IMR-90 (cell line): ENCODE measurements around the gene MEN1. TPM values are rescaled to one million over a fixed set of nuclear protein-coding genes. Genes with fewer than 3 reads are reported as not detected.

ENCODE experiments used
- ATAC-seq: fragments of 200-7000 bp; cut with Tn5 transposase; 2 replicates; pipeline ENCODE4 v1.9.1; 2020; ENCODE audit warnings: low read depth, mild to moderate bottlenecking, moderate library complexity
- BruUV-seq: library from RNA; stranded (reverse); fragments of 400-500 nt; replicated peaks from 2 replicates; lab custom pipeline; 2021; lab: Mats Ljungman, UMichigan
- CTCF ChIA-PET: fragments of 300-600 bp; formaldehyde crosslinking; extraction: SDS; loops from one replicate; lab custom pipeline; 2021; ENCODE audit warnings: antibody characterized with exemption; lab: Yijun Ruan, JAX
- POLR2A ChIA-PET: fragments of 300-600 bp; sonication (Branson Sonifier 250); formaldehyde crosslinking; loops from one replicate; lab custom pipeline; 2022; ENCODE audit warnings: antibody characterized with exemption; ENCODE audit not compliant: unreplicated experiment; lab: Charles Lee
- DNase-seq: peaks from one replicate; pipeline ENCODE4 v3.0.0; 2013
- H2AFZ ChIP-seq: replicated peaks from 2 replicates; pipeline ENCODE3; 2013; ENCODE audit warnings: low read length, mild to moderate bottlenecking; ENCODE audit not compliant: poor library complexity
- H2AK5ac ChIP-seq: 2 replicates; pipeline ENCODE4 v1.6.1; 2013; ENCODE audit warnings: low read depth, low read length, inconsistent platforms
- H2AK9ac ChIP-seq: replicated peaks from 2 replicates; pipeline ENCODE3; 2013; ENCODE audit warnings: mild to moderate bottlenecking, low read depth, low read length, moderate library complexity; ENCODE audit not compliant: poor library complexity
- H2BK120ac ChIP-seq: 2 replicates; pipeline ENCODE4 v1.6.1; 2013; ENCODE audit warnings: low read depth, low read length, inconsistent platforms
- H2BK15ac ChIP-seq: 3 replicates; pipeline ENCODE4 v1.6.1; 2013; ENCODE audit warnings: low read depth, low read length, inconsistent platforms
- H2BK20ac ChIP-seq: 2 replicates; pipeline ENCODE4 v1.6.1; 2013; ENCODE audit warnings: low read depth, mild to moderate bottlenecking, inconsistent platforms, low read length, moderate library complexity
- H2BK5ac ChIP-seq: 2 replicates; pipeline ENCODE4 v1.6.1; 2013; ENCODE audit warnings: mild to moderate bottlenecking, low read depth, low read length, inconsistent platforms; ENCODE audit not compliant: poor library complexity, severe bottlenecking
- H3K14ac ChIP-seq: replicated peaks from 2 replicates; pipeline ENCODE4 v1.6.1; 2013; ENCODE audit warnings: low read depth, low read length, inconsistent platforms
- H3K18ac ChIP-seq: 2 replicates; pipeline ENCODE4 v1.6.1; 2013; ENCODE audit warnings: low read depth, low read length, control low read depth
- H3K23ac ChIP-seq: 2 replicates; pipeline ENCODE4 v1.6.1; 2013; ENCODE audit warnings: low read depth, low read length, inconsistent platforms
- H3K27ac ChIP-seq: 2 replicates; pipeline ENCODE4 v1.5.1; 2013; ENCODE audit warnings: mild to moderate bottlenecking, control low read depth, low read length; ENCODE audit not compliant: insufficient read depth
- H3K27me3 ChIP-seq: 2 replicates; pipeline ENCODE4 v1.6.1; 2013; ENCODE audit warnings: low read length; ENCODE audit not compliant: control insufficient read depth, insufficient read depth
- H3K36me3 ChIP-seq: 2 replicates; pipeline ENCODE4 v1.6.1; 2013; ENCODE audit warnings: low read length, mixed read lengths; ENCODE audit not compliant: control insufficient read depth, insufficient read depth
- H3K4ac ChIP-seq: 2 replicates; pipeline ENCODE4 v1.6.1; 2013; ENCODE audit warnings: low read depth, low read length, inconsistent platforms
- H3K4me1 ChIP-seq: 2 replicates; pipeline ENCODE4 v1.6.1; 2013; ENCODE audit warnings: low read length, mixed read lengths; ENCODE audit not compliant: control insufficient read depth, insufficient read depth
- H3K4me2 ChIP-seq: 2 replicates; pipeline ENCODE4 v1.6.1; 2013; ENCODE audit warnings: low read depth, mild to moderate bottlenecking, control low read depth, low read length, moderate library complexity
- H3K4me3 ChIP-seq: 2 replicates; pipeline ENCODE4 v1.5.1; 2013; ENCODE audit warnings: low read depth, mild to moderate bottlenecking, control low read depth, low read length, moderate library complexity; ENCODE audit not compliant: insufficient read depth
- H3K56ac ChIP-seq: 2 replicates; pipeline ENCODE4 v1.6.1; 2013; ENCODE audit warnings: low read length, inconsistent platforms; ENCODE audit not compliant: insufficient read depth; ENCODE audit errors: extremely low read depth
- H3K79me1 ChIP-seq, 2 experiments: 2 replicates each; pipeline ENCODE4 v1.6.1; 2013; ENCODE audit warnings: low read length in 2 of 2, inconsistent platforms in 1 of 2, low read depth in 1 of 2
- H3K9ac ChIP-seq: 2 replicates; pipeline ENCODE4 v1.6.1; 2013; ENCODE audit warnings: low read depth, low read length, control low read depth
- H3K9me1 ChIP-seq: 2 replicates; pipeline ENCODE4 v1.6.1; 2013; ENCODE audit warnings: low read length, inconsistent platforms; ENCODE audit not compliant: insufficient read depth
- H3K9me3 ChIP-seq: 2 replicates; pipeline ENCODE4 v1.6.1; 2013; ENCODE audit warnings: low read length; ENCODE audit not compliant: control insufficient read depth, insufficient read depth
- H4K20me1 ChIP-seq: 2 replicates; pipeline ENCODE4 v1.6.1; 2013; ENCODE audit warnings: low read length, inconsistent platforms; ENCODE audit not compliant: insufficient read depth
- H4K5ac ChIP-seq: 2 replicates; pipeline ENCODE4 v1.6.1; 2013; ENCODE audit warnings: mild to moderate bottlenecking, low read depth, low read length, control low read depth
- H4K8ac ChIP-seq, 2 experiments: 2 replicates each; pipeline ENCODE4 v1.6.1; 2013; ENCODE audit warnings: low read depth in 2 of 2, low read length in 2 of 2, control low read depth in 1 of 2, inconsistent platforms in 1 of 2
- H4K91ac ChIP-seq: 2 replicates; pipeline ENCODE4 v1.6.1; 2013; ENCODE audit warnings: low read depth, low read length, inconsistent platforms; ENCODE audit not compliant: insufficient read depth
- MAFK ChIP-seq: IDR thresholded peaks from 2 replicates; pipeline ENCODE4 v1.6.1; 2012; ENCODE audit warnings: low read depth, low read length, improper control_type of control experiment
- RAD21 ChIP-seq: IDR thresholded peaks from 2 replicates; pipeline ENCODE4 v1.6.1; 2012; ENCODE audit warnings: low read length, improper control_type of control experiment
- RCOR1 ChIP-seq: IDR thresholded peaks from 2 replicates; pipeline ENCODE4 v1.6.1; 2012; ENCODE audit warnings: mild to moderate bottlenecking, low read length, improper control_type of control experiment; ENCODE audit not compliant: insufficient replicate concordance
- RFX5 ChIP-seq: IDR thresholded peaks from 2 replicates; pipeline ENCODE4 v1.8.0; 2012; ENCODE audit warnings: low read depth, mild to moderate bottlenecking, low read length, moderate library complexity
- WGBS, 2 experiments: methylation state at CpG; one replicate each; pipeline versions ENCODE4 v1.1.5 to v1.1.7; 2013; ENCODE audit warnings: missing lambda C conversion rate in 2 of 2; ENCODE audit not compliant: insufficient read length in 1 of 2; ENCODE audit errors: extremely low coverage in 2 of 2; 5-methylcytosine and 5-hydroxymethylcytosine counted together
- dilution Hi-C: fragments of 300-500 bp; cut with HindIII; formaldehyde crosslinking; loops from one replicate; pipeline ENCODE4 v1.14.3; 2018; ENCODE audit warnings: low sequenced_read_pairs; ENCODE audit not compliant: unreplicated experiment
- in situ Hi-C: fragments of 300-500 bp; cut with MboI; formaldehyde crosslinking; loops from 3 replicates; pipeline ENCODE4 v1.14.3; 2019; ENCODE audit warnings: low sequenced_read_pairs, inconsistent platforms, mixed read lengths
- intact Hi-C: fragments of 100-400 bp; cut with micrococcal nuclease; formaldehyde crosslinking; loops from 2 replicates; pipeline ENCODE4 v1.10.0; 2022
- polyA plus RNA-seq, 3 experiments: library from polyadenylated mRNA; depleted of rRNA; stranded (reverse); fragments of >200 nt; gene quantifications; 2 replicates each; pipeline ENCODE4 v1.2.3, GENCODE V29; 2012; ENCODE audit warnings: low replicate concordance in 1 of 3
- total RNA-seq: library from RNA; depleted of rRNA; stranded (reverse); fragments of >200 nt; gene quantifications from 2 replicates; pipeline ENCODE4 v1.2.3, GENCODE V29; 2012
- TF ChIP-seq, protein P1 (sequence below): fragments of 150-350 bp; IDR thresholded peaks from 2 replicates; pipeline ENCODE4 v1.6.1; 2017; ENCODE audit warnings: mild to moderate bottlenecking, antibody characterized with exemption, low read length, low read depth
- TF ChIP-seq, protein P2 (sequence below): conservative IDR thresholded peaks from 2 replicates; pipeline ENCODE4 v1.5.1; 2012; ENCODE audit warnings: mild to moderate bottlenecking, low read depth, low read length, improper control_type of control experiment
- TF ChIP-seq, protein P3 (sequence below): fragments of 150-350 bp; IDR thresholded peaks from 2 replicates; pipeline ENCODE4 v1.6.1; 2016; ENCODE audit warnings: low read depth, mild to moderate bottlenecking, low read length, moderate library complexity, borderline replicate concordance

The MEN1 gene
- total and polyA plus RNA-seq, 2 of the 4 experiments (the other 2 are of a cell fraction) = 8.8 to 35.7 TPM

DNA sequence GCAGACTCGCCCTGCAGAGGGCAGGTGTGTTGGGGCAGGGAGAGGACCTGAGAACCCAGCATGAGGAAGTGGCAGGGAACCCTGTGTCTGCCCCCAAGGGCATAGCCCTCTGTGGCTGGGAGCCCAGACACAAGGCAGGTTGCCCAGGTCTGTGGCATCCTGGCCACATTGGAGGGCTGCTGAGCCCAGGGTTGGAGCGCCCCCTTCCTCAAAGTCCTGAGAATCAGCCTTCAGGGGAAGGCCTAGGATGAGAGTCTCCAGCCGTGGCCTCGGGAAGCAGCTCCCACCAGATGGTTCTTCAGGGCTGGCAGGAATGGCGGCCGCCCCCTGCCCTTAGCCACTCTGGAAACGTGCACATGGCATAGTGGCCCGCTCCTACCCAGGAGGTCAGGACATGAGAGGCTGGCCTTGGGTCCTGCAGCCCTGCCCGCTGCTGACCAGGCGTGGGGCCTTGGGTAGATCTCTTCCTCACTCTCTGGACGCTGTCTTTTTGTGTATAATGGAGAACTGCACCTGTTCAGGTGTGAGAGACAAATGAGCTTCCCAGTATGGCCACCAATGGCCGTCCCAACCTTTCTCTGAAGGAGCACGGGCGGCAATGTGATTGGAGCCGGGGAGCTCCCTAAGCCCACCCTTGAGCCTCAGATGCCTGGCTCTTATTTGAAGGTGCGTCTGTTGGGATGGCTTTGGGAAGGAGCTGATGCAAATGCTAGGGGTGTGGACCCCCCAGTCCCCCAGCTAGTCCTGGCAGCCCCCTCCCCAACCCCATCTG is 38.7 kb upstream of the MEN1 start:
- H2AK5ac ChIP-seq = peak overlapping the region; percentile 48
- no peaks in the 10 kb centered on the region for H3K9me3 ChIP-seq
- no peak overlapping the region for H2BK5ac ChIP-seq
- H3K79me1 ChIP-seq = peaks cover 8 to 45% of the 10 kb centered on the region in 2 experiments; a peak in 3 of 4 replicates
- H3K18ac ChIP-seq = no peak overlapping the region
- POLR2A ChIA-PET = interaction anchor here (1.6 kb wide), 1 partner anchor 29 kb away, joined by 6 read pairs; no protein-coding TSS in a partner anchor
- no peak overlapping the region for H3K56ac ChIP-seq
- no peaks in the 10 kb centered on the region for H4K20me1 ChIP-seq
- H3K9me1 ChIP-seq = peaks cover 3% of the 10 kb centered on the region; the same call in 1 of the 2 replicates
- H3K27me3 ChIP-seq = no peaks in the 10 kb centered on the region
- CTCF ChIA-PET = interaction anchor here (0.6 to 3.3 kb wide), 6 partner anchors 20 to 63 kb away, joined by 3 to 15 read pairs (median 4); no protein-coding TSS in a partner anchor
- H4K91ac ChIP-seq = no peak overlapping the region
- H3K4me3 ChIP-seq = no peak overlapping the region
- H3K14ac ChIP-seq = no peak overlapping the region
- no peak overlapping the region for H3K23ac ChIP-seq
- no peak overlapping the region for H2BK120ac ChIP-seq
- no peak overlapping the region for H2AK9ac ChIP-seq
- no peak overlapping the region for H4K5ac ChIP-seq
- no peak overlapping the region for H2AFZ ChIP-seq
- TF ChIP-seq, protein P1, sequence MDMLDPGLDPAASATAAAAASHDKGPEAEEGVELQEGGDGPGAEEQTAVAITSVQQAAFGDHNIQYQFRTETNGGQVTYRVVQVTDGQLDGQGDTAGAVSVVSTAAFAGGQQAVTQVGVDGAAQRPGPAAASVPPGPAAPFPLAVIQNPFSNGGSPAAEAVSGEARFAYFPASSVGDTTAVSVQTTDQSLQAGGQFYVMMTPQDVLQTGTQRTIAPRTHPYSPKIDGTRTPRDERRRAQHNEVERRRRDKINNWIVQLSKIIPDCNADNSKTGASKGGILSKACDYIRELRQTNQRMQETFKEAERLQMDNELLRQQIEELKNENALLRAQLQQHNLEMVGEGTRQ = no peak
- TF ChIP-seq RAD21 = no peak
- TF ChIP-seq, protein P2, sequence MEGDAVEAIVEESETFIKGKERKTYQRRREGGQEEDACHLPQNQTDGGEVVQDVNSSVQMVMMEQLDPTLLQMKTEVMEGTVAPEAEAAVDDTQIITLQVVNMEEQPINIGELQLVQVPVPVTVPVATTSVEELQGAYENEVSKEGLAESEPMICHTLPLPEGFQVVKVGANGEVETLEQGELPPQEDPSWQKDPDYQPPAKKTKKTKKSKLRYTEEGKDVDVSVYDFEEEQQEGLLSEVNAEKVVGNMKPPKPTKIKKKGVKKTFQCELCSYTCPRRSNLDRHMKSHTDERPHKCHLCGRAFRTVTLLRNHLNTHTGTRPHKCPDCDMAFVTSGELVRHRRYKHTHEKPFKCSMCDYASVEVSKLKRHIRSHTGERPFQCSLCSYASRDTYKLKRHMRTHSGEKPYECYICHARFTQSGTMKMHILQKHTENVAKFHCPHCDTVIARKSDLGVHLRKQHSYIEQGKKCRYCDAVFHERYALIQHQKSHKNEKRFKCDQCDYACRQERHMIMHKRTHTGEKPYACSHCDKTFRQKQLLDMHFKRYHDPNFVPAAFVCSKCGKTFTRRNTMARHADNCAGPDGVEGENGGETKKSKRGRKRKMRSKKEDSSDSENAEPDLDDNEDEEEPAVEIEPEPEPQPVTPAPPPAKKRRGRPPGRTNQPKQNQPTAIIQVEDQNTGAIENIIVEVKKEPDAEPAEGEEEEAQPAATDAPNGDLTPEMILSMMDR = no peak
- no peak for TF ChIP-seq RCOR1
- TF ChIP-seq, protein P3, sequence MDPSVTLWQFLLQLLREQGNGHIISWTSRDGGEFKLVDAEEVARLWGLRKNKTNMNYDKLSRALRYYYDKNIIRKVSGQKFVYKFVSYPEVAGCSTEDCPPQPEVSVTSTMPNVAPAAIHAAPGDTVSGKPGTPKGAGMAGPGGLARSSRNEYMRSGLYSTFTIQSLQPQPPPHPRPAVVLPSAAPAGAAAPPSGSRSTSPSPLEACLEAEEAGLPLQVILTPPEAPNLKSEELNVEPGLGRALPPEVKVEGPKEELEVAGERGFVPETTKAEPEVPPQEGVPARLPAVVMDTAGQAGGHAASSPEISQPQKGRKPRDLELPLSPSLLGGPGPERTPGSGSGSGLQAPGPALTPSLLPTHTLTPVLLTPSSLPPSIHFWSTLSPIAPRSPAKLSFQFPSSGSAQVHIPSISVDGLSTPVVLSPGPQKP = no peak
- no peak for TF ChIP-seq RFX5
- no peak for TF ChIP-seq MAFK
- H3K36me3 ChIP-seq = peaks cover 8% of the 10 kb centered on the region
- in situ Hi-C loops (loop anchor here (5.0 to 10.0 kb wide), 2 partner anchors 43 to 156 kb away; no protein-coding TSS in a partner anchor), intact Hi-C loops (loop anchor here (1.0 to 5.0 kb wide), 2 partner anchors 148 to 165 kb away; partner anchors contain the start of genes ARL2 and BATF2), dilution Hi-C loops (no loop called here)
- ATAC-seq (no peak), DNase-seq (no peak)
- H3K9ac ChIP-seq = no peak overlapping the region
- no peak overlapping the region for H3K27ac ChIP-seq
- BruUV-seq = no TSS peak
- no peak overlapping the region for H2BK20ac ChIP-seq
- no peak overlapping the region; the same call in 2 of the 3 replicates for H2BK15ac ChIP-seq
- peaks cover 14% of the 10 kb centered on the region for H3K4me1 ChIP-seq
- H3K4ac ChIP-seq = no peak overlapping the region
- WGBS, 2 experiments = 81% methylated on average over 4 of the region's 16 CpGs; no CpG with 5 or more reads in 1 of the 2 experiments
- no peak overlapping the region for H3K4me2 ChIP-seq
- no peak overlapping the region for H4K8ac ChIP-seq
